ENCODE results near the gene ZNF397. TPM values are rescaled to one million over a fixed set of nuclear protein-coding genes. Genes with fewer than 3 reads are reported as not detected.

Gene ZNF397
- total RNA-seq, 2 donors from 2014 or later, result 13.7 to 26.7 TPM

GRCh38 chr18:35284841-35285240 lies 44.0 kb downstream of the ZNF397 start:
- H3K27ac ChIP-seq, result no peak overlapping the region
- WGBS, 2 donors, result 100% methylated on average over 2 to 3 of the region's 3 CpGs
- no peak overlapping the region for H3K4me3 ChIP-seq
- intact Hi-C loops (cut with DNase I), result loop anchor here (10.0 kb wide), 1 partner anchor 50 kb away; no protein-coding TSS in a partner anchor
- DNase-seq, result no peak
- H3K9me3 ChIP-seq, result no peaks in the 10 kb centered on the region
- H3K4me1 ChIP-seq, result peaks cover 10% of the 10 kb centered on the region
- TF ChIP-seq POLR2A (IDR thresholded peaks at IDR 0.05) (no peak), CTCF (IDR thresholded peaks at IDR 0.05) (no peak)
- no peaks in the 10 kb centered on the region for H3K36me3 ChIP-seq (replicated peaks in 1 of 2; ENCODE audit: insufficient read depth in 1 of 2, low read depth in 2 of 2)
- H3K27me3 ChIP-seq, result no peaks in the 10 kb centered on the region
- no peak for ATAC-seq

- peaks cover 25% of the 10 kb centered on the region for H3K4me1 ChIP-seq
- H3K4me3 ChIP-seq, result peak overlapping the region; percentile 61 to 84
- no peak for TF ChIP-seq POLR2A (IDR thresholded peaks at IDR 0.05)
- no peak for TF ChIP-seq CTCF (IDR thresholded peaks at IDR 0.05)
- H3K36me3 ChIP-seq (replicated peaks in 1 of 2; ENCODE audit: insufficient read depth in 1 of 2, low read depth in 2 of 2), result no peaks in the 10 kb centered on the region
- H3K27ac ChIP-seq, result peak overlapping the region; percentile 81 to 87 (median 82)
- no peaks in the 10 kb centered on the region for H3K27me3 ChIP-seq
- H3K9me3 ChIP-seq, result no peaks in the 10 kb centered on the region
- no peak for DNase-seq
- 4 to 10% methylated on average over 6 of the region's 6 CpGs for WGBS, 2 donors
- intact Hi-C loops (cut with DNase I), result loop anchor here (10.0 kb wide), 1 partner anchor 46 kb away; no protein-coding TSS in a partner anchor
- ATAC-seq, result peak; percentile 4
Observed at GRCh38 chr18:35289293-35289692, 48.5 kb downstream of the ZNF397 start.

- peak; percentile 54 for ATAC-seq
Observed at GRCh38 chr18:35289727-35290093, 48.9 kb downstream of the ZNF397 start.

GRCh38 chr18:35290094-35290735 lies 49.4 kb downstream of the ZNF397 start, which contains the start of gene ZSCAN30:
Gene ZSCAN30, minus strand, starts transcription at chr18:35290229. Its CDS starts 25,877 bp downstream, at chr18:35264352.
- Histone ChIP-seq H3K27ac (peak within 1 kb of the TSS; percentile 81 to 87 (median 82)), H3K36me3 (replicated peaks in 1 of 2; ENCODE audit: insufficient read depth in 1 of 2, low read depth in 2 of 2) (no peaks in the 10 kb centered on the region), H3K9me3 (no peaks in the 10 kb centered on the region), H3K4me1 (peaks cover 25% of the 10 kb centered on the region), H3K4me3 (peak within 1 kb of the TSS; percentile 61 to 84), H3K27me3 (no peaks in the 10 kb centered on the region)
- ATAC-seq (peak; percentile 100), DNase-seq (peak; percentile 95 to 96 (median 95))
- TF ChIP-seq POLR2A (IDR thresholded peaks at IDR 0.05), result peak; percentile 58 to 91 (median 89)
- no peak for TF ChIP-seq CTCF (IDR thresholded peaks at IDR 0.05)
- intact Hi-C loops (cut with DNase I), result no loop called here
- WGBS, 2 donors, result 1 to 2% methylated on average over 19 to 41 of the region's 41 CpGs

More at GRCh38 chr18:35289727-35290093, 48.9 kb downstream of the ZNF397 start:
- Histone ChIP-seq H3K36me3 (replicated peaks in 1 of 2; ENCODE audit: insufficient read depth in 1 of 2, low read depth in 2 of 2) (no peaks in the 10 kb centered on the region), H3K27me3 (no peaks in the 10 kb centered on the region), H3K27ac (peak overlapping the region; percentile 81 to 87 (median 82)), H3K9me3 (no peaks in the 10 kb centered on the region), H3K4me3 (peak overlapping the region; percentile 61 to 84), H3K4me1 (peaks cover 25% of the 10 kb centered on the region)
- TF ChIP-seq CTCF (IDR thresholded peaks at IDR 0.05) (no peak), POLR2A (IDR thresholded peaks at IDR 0.05) (no peak)
- intact Hi-C loops (cut with DNase I), result loop anchor here (10.0 kb wide), 1 partner anchor 45 kb away; no protein-coding TSS in a partner anchor
- peak; percentile 44 to 60 (median 48) for DNase-seq
- 0 to 1% methylated on average over 8 of the region's 8 CpGs for WGBS, 2 donors
